Measurements from ENCODE around the gene GPR146.

The GPR146 gene

GRCh38 chr7:1106063-1106792 is 61.9 kb downstream of the GPR146 start:
- no peak for DNase-seq (ENCODE audit: low read depth, low spot score)

GRCh38 chr7:1106793-1107421 is 62.6 kb downstream of the GPR146 start:
- DNase-seq (ENCODE audit: low read depth, low spot score) = no peak

- DNase-seq (ENCODE audit: low read depth, low spot score) = no peak
Measured at GRCh38 chr7:1108264-1108920, 64.0 kb downstream of the GPR146 start.

Data from brain pericyte (primary cell).